IMR-90 (cell line): ENCODE data around the gene OGFR. TPM values are rescaled to one million over a fixed set of nuclear protein-coding genes. Genes with fewer than 3 reads are reported as not detected.

Experiments used
- ATAC-seq: fragments of 200-7000 bp; cut with Tn5 transposase; 2 replicates; pipeline ENCODE4 v1.9.1; 2020; ENCODE audit warnings: low read depth, mild to moderate bottlenecking, moderate library complexity
- BruUV-seq: library from RNA; stranded (reverse); fragments of 400-500 nt; replicated peaks from 2 replicates; lab custom pipeline; 2021; lab: Mats Ljungman, UMichigan
- CTCF ChIA-PET: fragments of 300-600 bp; formaldehyde crosslinking; extraction: SDS; loops from one replicate; lab custom pipeline; 2021; ENCODE audit warnings: antibody characterized with exemption; lab: Yijun Ruan, JAX
- POLR2A ChIA-PET: fragments of 300-600 bp; sonication (Branson Sonifier 250); formaldehyde crosslinking; loops from one replicate; lab custom pipeline; 2022; ENCODE audit warnings: antibody characterized with exemption; ENCODE audit not compliant: unreplicated experiment; lab: Charles Lee
- DNase-seq: peaks from one replicate; pipeline ENCODE4 v3.0.0; 2013
- H2AFZ ChIP-seq: replicated peaks from 2 replicates; pipeline ENCODE3; 2013; ENCODE audit warnings: low read length, mild to moderate bottlenecking; ENCODE audit not compliant: poor library complexity
- H2AK5ac ChIP-seq: 2 replicates; pipeline ENCODE4 v1.6.1; 2013; ENCODE audit warnings: low read depth, low read length, inconsistent platforms
- H2AK9ac ChIP-seq: replicated peaks from 2 replicates; pipeline ENCODE3; 2013; ENCODE audit warnings: mild to moderate bottlenecking, low read depth, low read length, moderate library complexity; ENCODE audit not compliant: poor library complexity
- H2BK120ac ChIP-seq: 2 replicates; pipeline ENCODE4 v1.6.1; 2013; ENCODE audit warnings: low read depth, low read length, inconsistent platforms
- H2BK15ac ChIP-seq: 3 replicates; pipeline ENCODE4 v1.6.1; 2013; ENCODE audit warnings: low read depth, low read length, inconsistent platforms
- H2BK20ac ChIP-seq: 2 replicates; pipeline ENCODE4 v1.6.1; 2013; ENCODE audit warnings: low read depth, mild to moderate bottlenecking, inconsistent platforms, low read length, moderate library complexity
- H2BK5ac ChIP-seq: 2 replicates; pipeline ENCODE4 v1.6.1; 2013; ENCODE audit warnings: mild to moderate bottlenecking, low read depth, low read length, inconsistent platforms; ENCODE audit not compliant: poor library complexity, severe bottlenecking
- H3K14ac ChIP-seq: replicated peaks from 2 replicates; pipeline ENCODE4 v1.6.1; 2013; ENCODE audit warnings: low read depth, low read length, inconsistent platforms
- H3K18ac ChIP-seq: 2 replicates; pipeline ENCODE4 v1.6.1; 2013; ENCODE audit warnings: low read depth, low read length, control low read depth
- H3K23ac ChIP-seq: 2 replicates; pipeline ENCODE4 v1.6.1; 2013; ENCODE audit warnings: low read depth, low read length, inconsistent platforms
- H3K27ac ChIP-seq: 2 replicates; pipeline ENCODE4 v1.5.1; 2013; ENCODE audit warnings: mild to moderate bottlenecking, control low read depth, low read length; ENCODE audit not compliant: insufficient read depth
- H3K27me3 ChIP-seq: 2 replicates; pipeline ENCODE4 v1.6.1; 2013; ENCODE audit warnings: low read length; ENCODE audit not compliant: control insufficient read depth, insufficient read depth
- H3K36me3 ChIP-seq: 2 replicates; pipeline ENCODE4 v1.6.1; 2013; ENCODE audit warnings: low read length, mixed read lengths; ENCODE audit not compliant: control insufficient read depth, insufficient read depth
- H3K4ac ChIP-seq: 2 replicates; pipeline ENCODE4 v1.6.1; 2013; ENCODE audit warnings: low read depth, low read length, inconsistent platforms
- H3K4me1 ChIP-seq: 2 replicates; pipeline ENCODE4 v1.6.1; 2013; ENCODE audit warnings: low read length, mixed read lengths; ENCODE audit not compliant: control insufficient read depth, insufficient read depth
- H3K4me2 ChIP-seq: 2 replicates; pipeline ENCODE4 v1.6.1; 2013; ENCODE audit warnings: low read depth, mild to moderate bottlenecking, control low read depth, low read length, moderate library complexity
- H3K4me3 ChIP-seq: 2 replicates; pipeline ENCODE4 v1.5.1; 2013; ENCODE audit warnings: low read depth, mild to moderate bottlenecking, control low read depth, low read length, moderate library complexity; ENCODE audit not compliant: insufficient read depth
- H3K56ac ChIP-seq: 2 replicates; pipeline ENCODE4 v1.6.1; 2013; ENCODE audit warnings: low read length, inconsistent platforms; ENCODE audit not compliant: insufficient read depth; ENCODE audit errors: extremely low read depth
- H3K79me1 ChIP-seq, 2 experiments: 2 replicates each; pipeline ENCODE4 v1.6.1; 2013; ENCODE audit warnings: low read length in 2 of 2, inconsistent platforms in 1 of 2, low read depth in 1 of 2
- H3K9ac ChIP-seq: 2 replicates; pipeline ENCODE4 v1.6.1; 2013; ENCODE audit warnings: low read depth, low read length, control low read depth
- H3K9me1 ChIP-seq: 2 replicates; pipeline ENCODE4 v1.6.1; 2013; ENCODE audit warnings: low read length, inconsistent platforms; ENCODE audit not compliant: insufficient read depth
- H3K9me3 ChIP-seq: 2 replicates; pipeline ENCODE4 v1.6.1; 2013; ENCODE audit warnings: low read length; ENCODE audit not compliant: control insufficient read depth, insufficient read depth
- H4K20me1 ChIP-seq: 2 replicates; pipeline ENCODE4 v1.6.1; 2013; ENCODE audit warnings: low read length, inconsistent platforms; ENCODE audit not compliant: insufficient read depth
- H4K5ac ChIP-seq: 2 replicates; pipeline ENCODE4 v1.6.1; 2013; ENCODE audit warnings: mild to moderate bottlenecking, low read depth, low read length, control low read depth
- H4K8ac ChIP-seq, 2 experiments: 2 replicates each; pipeline ENCODE4 v1.6.1; 2013; ENCODE audit warnings: low read depth in 2 of 2, low read length in 2 of 2, control low read depth in 1 of 2, inconsistent platforms in 1 of 2
- H4K91ac ChIP-seq: 2 replicates; pipeline ENCODE4 v1.6.1; 2013; ENCODE audit warnings: low read depth, low read length, inconsistent platforms; ENCODE audit not compliant: insufficient read depth
- BHLHE40 ChIP-seq: fragments of 150-350 bp; IDR thresholded peaks from 2 replicates; pipeline ENCODE4 v1.6.1; 2016; ENCODE audit warnings: mild to moderate bottlenecking, low read depth, low read length
- CEBPB ChIP-seq: IDR thresholded peaks from 2 replicates; pipeline ENCODE4 v1.6.1; 2012; ENCODE audit warnings: low read depth, low read length, improper control_type of control experiment
- MAZ ChIP-seq: IDR thresholded peaks from 2 replicates; pipeline ENCODE4 v1.6.1; 2012; ENCODE audit warnings: low read depth, mild to moderate bottlenecking, low read length, improper control_type of control experiment, moderate library complexity, borderline replicate concordance
- MXI1 ChIP-seq: IDR thresholded peaks from 2 replicates; pipeline ENCODE4 v1.6.1; 2012; ENCODE audit warnings: low read depth, mild to moderate bottlenecking, low read length, moderate library complexity, borderline replicate concordance
- RFX5 ChIP-seq: IDR thresholded peaks from 2 replicates; pipeline ENCODE4 v1.8.0; 2012; ENCODE audit warnings: low read depth, mild to moderate bottlenecking, low read length, moderate library complexity
- SMC3 ChIP-seq: fragments of 150-350 bp; IDR thresholded peaks from 2 replicates; pipeline ENCODE4 v1.6.1; 2016; ENCODE audit warnings: low read depth, mild to moderate bottlenecking, antibody characterized with exemption, low read length, moderate library complexity
- USF2 ChIP-seq: fragments of 150-350 bp; IDR thresholded peaks from 2 replicates; pipeline ENCODE4 v1.6.1; 2017; ENCODE audit warnings: mild to moderate bottlenecking, antibody characterized with exemption, low read length, low read depth
- WGBS, 2 experiments: methylation state at CpG; one replicate each; pipeline versions ENCODE4 v1.1.5 to v1.1.7; 2013; ENCODE audit warnings: missing lambda C conversion rate in 2 of 2; ENCODE audit not compliant: insufficient read length in 1 of 2; ENCODE audit errors: extremely low coverage in 2 of 2; 5-methylcytosine and 5-hydroxymethylcytosine counted together
- dilution Hi-C: fragments of 300-500 bp; cut with HindIII; formaldehyde crosslinking; loops from one replicate; pipeline ENCODE4 v1.14.3; 2018; ENCODE audit warnings: low sequenced_read_pairs; ENCODE audit not compliant: unreplicated experiment
- in situ Hi-C: fragments of 300-500 bp; cut with MboI; formaldehyde crosslinking; loops from 3 replicates; pipeline ENCODE4 v1.14.3; 2019; ENCODE audit warnings: low sequenced_read_pairs, inconsistent platforms, mixed read lengths
- intact Hi-C: fragments of 100-400 bp; cut with micrococcal nuclease; formaldehyde crosslinking; loops from 2 replicates; pipeline ENCODE4 v1.10.0; 2022
- polyA plus RNA-seq, 3 experiments: library from polyadenylated mRNA; depleted of rRNA; stranded (reverse); fragments of >200 nt; gene quantifications; 2 replicates each; pipeline ENCODE4 v1.2.3, GENCODE V29; 2012; ENCODE audit warnings: low replicate concordance in 1 of 3
- total RNA-seq: library from RNA; depleted of rRNA; stranded (reverse); fragments of >200 nt; gene quantifications from 2 replicates; pipeline ENCODE4 v1.2.3, GENCODE V29; 2012

OGFR gene
- total and polyA plus RNA-seq, 2 of the 4 experiments (the other 2 are of a cell fraction) = 22.4 to 30.1 TPM

GRCh38 chr20:62780204-62780603 is 24.4 kb upstream of the OGFR start:
- H3K23ac ChIP-seq = no peak overlapping the region
- in situ Hi-C loops (no loop called here), dilution Hi-C loops (no loop called here), intact Hi-C loops (no loop called here)
- no peak overlapping the region for H2BK120ac ChIP-seq
- TF ChIP-seq CEBPB (no peak), SMC3 (no peak), RFX5 (no peak), BHLHE40 (no peak), MAZ (no peak), MXI1 (no peak), USF2 (no peak)
- H4K5ac ChIP-seq = no peak overlapping the region
- H3K27ac ChIP-seq = no peak overlapping the region
- peaks cover 2% of the 10 kb centered on the region; the same call in 1 of the 2 replicates for H3K27me3 ChIP-seq
- H2AK9ac ChIP-seq = peak overlapping the region; percentile 15
- no peaks in the 10 kb centered on the region; the same call in 1 of the 2 replicates for H3K9me1 ChIP-seq
- BruUV-seq = no TSS peak
- H3K18ac ChIP-seq = no peak overlapping the region
- no peak overlapping the region for H2AFZ ChIP-seq
- H3K4me1 ChIP-seq = no peaks in the 10 kb centered on the region
- DNase-seq (no peak), ATAC-seq (no peak)
- no peak overlapping the region for H3K4me3 ChIP-seq
- H2BK20ac ChIP-seq = no peak overlapping the region
- ChIA-PET CTCF (interaction anchor here (2.1 kb wide), 1 partner anchor 11 kb away, joined by 8 read pairs; no protein-coding TSS in a partner anchor), POLR2A (no interaction called here)
- H3K79me1 ChIP-seq = no peaks in the 10 kb centered on the region
- H2BK5ac ChIP-seq = no peak overlapping the region
- H4K8ac ChIP-seq = no peak overlapping the region
- H3K36me3 ChIP-seq = no peaks in the 10 kb centered on the region
- H4K20me1 ChIP-seq = no peaks in the 10 kb centered on the region
- no peak overlapping the region for H3K4me2 ChIP-seq
- no peak overlapping the region for H3K56ac ChIP-seq
- no peak overlapping the region for H3K4ac ChIP-seq
- 66% methylated on average over 12 of the region's 20 CpGs; no CpG with 5 or more reads in 1 of the 2 experiments for WGBS, 2 experiments
- H3K14ac ChIP-seq = no peak overlapping the region
- H3K9me3 ChIP-seq = no peaks in the 10 kb centered on the region
- H2BK15ac ChIP-seq = no peak overlapping the region
- no peak overlapping the region for H4K91ac ChIP-seq
- H2AK5ac ChIP-seq = no peak overlapping the region
- H3K9ac ChIP-seq = no peak overlapping the region
